GM13977 (cell line): ENCODE results near the gene AMBRA1.

ENCODE experiments used
- DNase-seq: peaks from one replicate; pipeline ENCODE4 v3.0.0; 2012; ENCODE audit warnings: low spot score
- in situ Hi-C: fragments of 300-500 bp; cut with MboI; formaldehyde crosslinking; loops from one replicate; pipeline ENCODE4 v1.12.0; 2022; ENCODE audit warnings: low sequenced_read_pairs, low pct_unique_long_range_greater_than_20kb, mixed read lengths, inconsistent platforms; ENCODE audit not compliant: unreplicated experiment
- TF ChIP-seq, protein P1 (sequence below): IDR thresholded peaks from 2 replicates; pipeline ENCODE4 v1.5.1; 2012; ENCODE audit warnings: mild to moderate bottlenecking, control low read depth; ENCODE audit not compliant: insufficient read depth; ENCODE audit errors: extremely low read depth, missing control alignments

Gene AMBRA1

DNA sequence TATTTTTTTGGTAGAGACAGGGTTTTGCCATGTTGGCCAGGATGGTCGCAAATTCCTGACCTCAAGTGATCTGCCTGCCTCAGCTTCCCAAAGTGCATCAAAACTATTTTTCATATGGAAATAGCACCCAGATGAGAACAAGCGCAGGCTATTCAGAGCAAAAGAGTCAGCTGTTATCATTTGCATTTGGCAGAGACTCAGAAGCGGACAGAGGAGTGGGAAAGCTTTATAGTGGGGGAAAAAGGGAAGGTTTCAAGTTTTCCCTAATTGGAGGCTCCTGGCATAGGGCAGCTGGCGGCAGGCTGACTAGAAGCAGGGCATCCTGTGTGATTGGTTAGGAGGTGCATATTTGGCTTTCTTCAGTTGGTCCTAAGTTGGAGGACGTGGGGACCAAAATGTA is 43.7 kb upstream of the AMBRA1 start:
- no peak for DNase-seq
- TF ChIP-seq, protein P1, sequence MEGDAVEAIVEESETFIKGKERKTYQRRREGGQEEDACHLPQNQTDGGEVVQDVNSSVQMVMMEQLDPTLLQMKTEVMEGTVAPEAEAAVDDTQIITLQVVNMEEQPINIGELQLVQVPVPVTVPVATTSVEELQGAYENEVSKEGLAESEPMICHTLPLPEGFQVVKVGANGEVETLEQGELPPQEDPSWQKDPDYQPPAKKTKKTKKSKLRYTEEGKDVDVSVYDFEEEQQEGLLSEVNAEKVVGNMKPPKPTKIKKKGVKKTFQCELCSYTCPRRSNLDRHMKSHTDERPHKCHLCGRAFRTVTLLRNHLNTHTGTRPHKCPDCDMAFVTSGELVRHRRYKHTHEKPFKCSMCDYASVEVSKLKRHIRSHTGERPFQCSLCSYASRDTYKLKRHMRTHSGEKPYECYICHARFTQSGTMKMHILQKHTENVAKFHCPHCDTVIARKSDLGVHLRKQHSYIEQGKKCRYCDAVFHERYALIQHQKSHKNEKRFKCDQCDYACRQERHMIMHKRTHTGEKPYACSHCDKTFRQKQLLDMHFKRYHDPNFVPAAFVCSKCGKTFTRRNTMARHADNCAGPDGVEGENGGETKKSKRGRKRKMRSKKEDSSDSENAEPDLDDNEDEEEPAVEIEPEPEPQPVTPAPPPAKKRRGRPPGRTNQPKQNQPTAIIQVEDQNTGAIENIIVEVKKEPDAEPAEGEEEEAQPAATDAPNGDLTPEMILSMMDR, result no peak
- in situ Hi-C loops, result no loop called here

DNA sequence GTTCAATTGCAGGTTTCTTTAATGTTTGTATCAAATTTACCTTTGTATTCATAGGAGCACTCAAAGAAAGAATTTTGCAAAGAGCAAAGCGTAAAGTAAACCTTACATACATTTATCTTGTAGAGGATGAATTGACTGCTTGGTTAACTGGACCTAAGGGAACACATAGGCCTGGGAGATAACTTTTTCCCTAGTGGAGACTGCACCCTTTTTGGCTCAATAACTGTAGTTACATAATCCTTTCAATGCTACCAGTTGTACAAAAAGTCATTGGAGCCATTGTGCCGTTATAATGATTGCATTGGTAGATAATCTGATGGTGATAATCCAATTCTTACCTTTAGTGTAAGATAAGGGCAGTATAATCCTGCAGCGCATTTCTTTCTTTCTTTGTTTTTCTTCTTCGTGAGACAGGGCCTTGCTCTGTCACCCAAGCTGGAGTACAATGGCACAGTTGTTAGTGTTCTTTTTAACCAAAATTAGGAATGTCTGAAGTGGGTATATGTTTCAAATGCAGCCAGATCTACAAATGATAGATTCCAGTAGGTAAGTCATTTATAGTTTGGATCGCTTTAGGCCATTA is 41.8 kb upstream of the AMBRA1 start:
- DNase-seq, result no peak
- TF ChIP-seq, protein P1, result no peak
- in situ Hi-C loops, result no loop called here

DNA sequence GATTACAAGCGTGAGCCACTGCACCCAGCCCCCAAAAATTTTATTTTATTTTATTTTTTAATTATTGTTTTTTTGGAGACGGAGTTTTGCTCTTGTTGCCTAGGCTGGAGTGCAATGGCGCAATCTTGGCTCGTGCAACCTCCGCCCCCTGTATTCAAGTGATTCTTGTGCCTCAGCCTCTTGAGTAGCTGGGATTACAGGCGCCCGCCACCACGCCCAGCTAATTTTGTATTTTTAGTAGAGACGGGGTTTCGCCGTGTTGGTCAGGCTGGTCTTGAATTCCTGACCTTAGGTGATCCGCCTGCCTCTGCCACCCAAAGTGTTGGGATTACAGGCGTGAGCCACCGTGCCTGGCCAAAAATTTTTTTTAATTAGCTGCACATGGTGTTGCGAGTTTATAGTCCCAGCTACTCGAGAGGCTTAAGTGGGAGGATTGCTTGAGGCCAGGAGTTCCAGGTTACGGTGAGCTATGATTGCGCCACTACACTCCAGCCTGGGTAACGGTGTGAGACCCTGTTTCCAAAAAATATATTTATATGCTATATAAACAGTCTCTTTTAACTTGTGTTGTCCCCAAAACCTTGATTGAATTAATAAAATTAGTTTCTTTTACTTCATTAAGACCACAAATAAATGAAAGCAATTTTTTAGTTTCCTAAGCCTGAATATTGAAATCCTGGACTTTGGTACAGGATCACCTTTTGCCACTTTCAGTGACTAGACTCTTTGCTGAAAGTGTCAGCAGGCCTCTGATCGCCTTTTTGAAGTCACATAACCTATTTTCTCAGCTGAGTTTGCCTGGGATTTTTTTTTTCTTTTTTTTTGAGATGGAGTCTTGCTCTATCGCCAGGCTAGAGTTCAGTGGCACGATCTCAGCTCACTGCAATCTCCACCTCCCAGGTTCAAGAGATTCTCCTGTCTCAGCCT is 39.7 kb upstream of the AMBRA1 start:
- TF ChIP-seq, protein P1, result no peak
- in situ Hi-C loops, result no loop called here
- no peak for DNase-seq

DNA sequence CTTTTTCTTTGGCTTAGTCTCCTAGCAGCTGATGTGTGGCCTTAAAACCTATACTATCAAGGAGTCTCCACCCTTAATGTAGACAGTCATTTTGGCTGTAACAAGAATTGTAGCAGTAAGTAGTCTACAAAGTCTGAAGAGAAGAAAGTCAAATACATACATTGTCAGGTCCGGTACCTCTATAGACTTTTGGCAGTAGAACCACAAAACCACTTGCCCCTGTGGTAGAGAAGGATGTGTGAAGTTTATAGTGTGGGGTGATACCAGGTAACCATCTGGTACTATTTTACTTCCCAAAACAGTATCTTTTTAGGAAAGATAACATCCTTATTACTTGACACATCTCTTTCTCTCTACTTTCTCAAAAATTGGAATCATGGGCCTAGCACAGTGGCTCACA is 38.7 kb upstream of the AMBRA1 start:
- TF ChIP-seq, protein P1, result no peak
- DNase-seq, result no peak
- in situ Hi-C loops, result no loop called here

DNA sequence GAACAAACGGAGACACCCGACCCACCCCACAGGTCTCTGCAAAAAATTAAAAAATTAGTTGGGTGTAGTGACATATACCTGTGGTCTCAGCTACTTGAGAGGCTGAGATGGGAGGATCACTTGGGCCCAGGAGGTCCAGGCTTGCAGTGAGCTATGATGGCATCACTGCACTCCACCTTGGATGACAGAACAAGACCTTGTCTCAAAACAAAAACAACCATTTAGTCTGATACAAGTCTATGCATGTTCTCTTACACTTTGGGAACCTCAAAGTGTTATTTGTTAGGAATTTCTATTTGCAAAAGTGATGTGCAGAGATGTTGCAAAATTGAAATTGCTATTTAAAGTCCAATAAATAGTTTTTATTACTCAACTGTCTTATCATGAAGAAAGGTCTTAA is 37.9 kb upstream of the AMBRA1 start:
- no peak for DNase-seq
- TF ChIP-seq, protein P1, result no peak
- in situ Hi-C loops, result no loop called here

DNA sequence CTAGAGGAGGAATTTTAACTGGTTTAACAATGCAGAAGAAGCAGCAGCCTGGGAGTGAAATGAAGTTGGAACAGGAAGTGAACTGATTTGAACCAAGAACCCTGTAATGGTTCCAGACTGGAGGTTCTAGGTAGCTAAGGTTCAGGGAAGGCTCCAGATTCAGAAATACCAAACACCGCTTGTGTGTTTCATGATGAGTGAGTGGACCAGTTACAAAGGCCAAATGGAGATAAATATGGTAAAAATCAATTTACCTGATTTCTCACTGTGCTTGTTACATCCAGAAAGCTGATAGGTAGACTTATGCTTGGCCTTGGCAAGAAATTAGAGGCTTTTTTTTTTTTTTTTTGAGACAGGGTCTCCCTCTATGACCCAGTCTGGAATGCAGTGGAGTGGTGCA is 36.4 kb upstream of the AMBRA1 start:
- TF ChIP-seq, protein P1, result no peak
- no peak for DNase-seq
- in situ Hi-C loops, result no loop called here
